ENCODE data around the gene PMS1.

PMS1 gene

GRCh38 chr2:189818249-189819038, 34.2 kb downstream of the PMS1 start:
- no peak for DNase-seq (ENCODE audit: low read depth)
- TF ChIP-seq CTCF (IDR thresholded peaks at IDR 0.05; ENCODE audit: insufficient read depth, low read depth, low read length, missing control alignments): no peak
- no peak overlapping the region for H3K4me3 ChIP-seq (ENCODE audit: low read depth, low read length)

GRCh38 chr2:189819297-189819704, 35.1 kb downstream of the PMS1 start:
- no peak for DNase-seq (ENCODE audit: low read depth)
- no peak overlapping the region for H3K4me3 ChIP-seq (ENCODE audit: low read depth, low read length)
- TF ChIP-seq CTCF (IDR thresholded peaks at IDR 0.05; ENCODE audit: insufficient read depth, low read depth, low read length, missing control alignments): no peak

- TF ChIP-seq CTCF (IDR thresholded peaks at IDR 0.05; ENCODE audit: insufficient read depth, low read depth, low read length, missing control alignments): no peak
- no peak for DNase-seq (ENCODE audit: low read depth)
- H3K4me3 ChIP-seq (ENCODE audit: low read depth, low read length): no peak overlapping the region
Observed at GRCh38 chr2:189821953-189822748, 37.9 kb downstream of the PMS1 start.

- no peak for DNase-seq (ENCODE audit: low read depth)
- TF ChIP-seq CTCF (IDR thresholded peaks at IDR 0.05; ENCODE audit: insufficient read depth, low read depth, low read length, missing control alignments): no peak
- H3K4me3 ChIP-seq (ENCODE audit: low read depth, low read length): no peak overlapping the region
Observed at GRCh38 chr2:189824694-189825396, 40.6 kb downstream of the PMS1 start.

- no peak for DNase-seq (ENCODE audit: low read depth)
- H3K4me3 ChIP-seq (ENCODE audit: low read depth, low read length): no peak overlapping the region
- TF ChIP-seq CTCF (IDR thresholded peaks at IDR 0.05; ENCODE audit: insufficient read depth, low read depth, low read length, missing control alignments): no peak
Observed at GRCh38 chr2:189826039-189826438, 41.8 kb downstream of the PMS1 start.

GRCh38 chr2:189829102-189829833, 45.0 kb downstream of the PMS1 start:
- no peak for DNase-seq (ENCODE audit: low read depth)

More at GRCh38 chr2:189829102-189829833, 45.0 kb downstream of the PMS1 start:
- no peak overlapping the region for H3K4me3 ChIP-seq (ENCODE audit: low read depth, low read length)
- no peak for TF ChIP-seq CTCF (IDR thresholded peaks at IDR 0.05; ENCODE audit: insufficient read depth, low read depth, low read length, missing control alignments)

Measured in GM12865 (cell line).